ENCODE results near the gene USP30. TPM values are rescaled to one million over a fixed set of nuclear protein-coding genes. Genes with fewer than 3 reads are reported as not detected.

The USP30 gene
- total RNA-seq, 2 experiments from 2014 or later = 21.8 to 23.0 TPM

GRCh38 chr12:109100741-109101140, 48.4 kb downstream of the USP30 start:
- H3K27ac Mint-ChIP-seq = no peak overlapping the region

GRCh38 chr12:109102491-109102890, 50.1 kb downstream of the USP30 start:
- Mint-ChIP-seq H3K27ac (no peak overlapping the region), H3K36me3 (ENCODE audit: low read depth) (peaks cover 66% of the 10 kb centered on the region)

More at GRCh38 chr12:109100741-109101140, 48.4 kb downstream of the USP30 start:
- DNase-seq = no peak
- no peak overlapping the region for H3K27ac ChIP-seq (ENCODE audit: low read depth in 1 of 2, low read length in 2 of 2)
- H3K4me1 ChIP-seq (ENCODE audit: insufficient read depth, low read length) = peaks cover 32% of the 10 kb centered on the region
- peaks cover 33% of the 10 kb centered on the region for H3K4me1 Mint-ChIP-seq (ENCODE audit: low read depth)
- CTCF ChIA-PET = interaction anchor here (5.4 kb wide), 1 partner anchor 11 kb away, joined by 28 read pairs; no protein-coding TSS in a partner anchor
- POLR2A ChIA-PET = interaction anchor here (2.4 kb wide), 1 partner anchor 10 kb away, joined by 10 read pairs; no protein-coding TSS in a partner anchor
- no peak for ATAC-seq (ENCODE audit: poor library complexity)
- no peaks in the 10 kb centered on the region for H3K27me3 ChIP-seq (ENCODE audit: control insufficient read depth in 1 of 2, insufficient read depth in 2 of 2, low read length in 2 of 2)
- H3K36me3 Mint-ChIP-seq (ENCODE audit: low read depth) = peaks cover 53% of the 10 kb centered on the region
- intact Hi-C loops (cut with DNase I, micrococcal nuclease) = loop anchor here in 1 of 2 experiments (5.0 kb wide), 1 partner anchor 368 kb away; the partner anchor contains the start of gene CORO1C
- peak overlapping the region; percentile 38 for H3K4me3 Mint-ChIP-seq
- no peaks in the 10 kb centered on the region for H3K27me3 Mint-ChIP-seq
- no peaks in the 10 kb centered on the region for H3K9me3 ChIP-seq (ENCODE audit: control insufficient read depth in 1 of 2, insufficient read depth in 1 of 2, low read length in 2 of 2)
- H3K36me3 ChIP-seq (ENCODE audit: insufficient read depth, low read length) = peaks cover 38% of the 10 kb centered on the region
- H3K4me3 ChIP-seq (ENCODE audit: low read length) = no peak overlapping the region
- no peaks in the 10 kb centered on the region for H3K9me3 Mint-ChIP-seq
- TF ChIP-seq CTCF (IDR thresholded peaks at IDR 0.05) = no peak

GRCh38 chr12:109105176-109105575, 52.8 kb downstream of the USP30 start:
- Mint-ChIP-seq H3K4me1 (ENCODE audit: low read depth) (peaks cover 7% of the 10 kb centered on the region), H3K4me3 (no peak overlapping the region), H3K27me3 (no peaks in the 10 kb centered on the region), H3K36me3 (ENCODE audit: low read depth) (peaks cover 75% of the 10 kb centered on the region), H3K27ac (no peak overlapping the region), H3K9me3 (no peaks in the 10 kb centered on the region)
- ChIA-PET CTCF (no interaction called here), POLR2A (no interaction called here)
- H3K4me3 ChIP-seq (ENCODE audit: low read length) = no peak overlapping the region
- H3K27me3 ChIP-seq (ENCODE audit: control insufficient read depth in 1 of 2, insufficient read depth in 2 of 2, low read length in 2 of 2) = no peaks in the 10 kb centered on the region
- DNase-seq = no peak
- TF ChIP-seq CTCF (IDR thresholded peaks at IDR 0.05) = no peak
- intact Hi-C loops (cut with DNase I, micrococcal nuclease) = no loop called here
- H3K4me1 ChIP-seq (ENCODE audit: insufficient read depth, low read length) = peaks cover 6% of the 10 kb centered on the region
- H3K9me3 ChIP-seq (ENCODE audit: control insufficient read depth in 1 of 2, insufficient read depth in 1 of 2, low read length in 2 of 2) = no peaks in the 10 kb centered on the region
- no peak overlapping the region for H3K27ac ChIP-seq (ENCODE audit: low read depth in 1 of 2, low read length in 2 of 2)
- no peak for ATAC-seq (ENCODE audit: poor library complexity)
- peaks cover 53% of the 10 kb centered on the region for H3K36me3 ChIP-seq (ENCODE audit: insufficient read depth, low read length)

More at GRCh38 chr12:109102491-109102890, 50.1 kb downstream of the USP30 start:
- H3K9me3 ChIP-seq (ENCODE audit: control insufficient read depth in 1 of 2, insufficient read depth in 1 of 2, low read length in 2 of 2) = no peaks in the 10 kb centered on the region
- H3K4me3 ChIP-seq (ENCODE audit: low read length) = no peak overlapping the region
- no peaks in the 10 kb centered on the region for H3K27me3 ChIP-seq (ENCODE audit: control insufficient read depth in 1 of 2, insufficient read depth in 2 of 2, low read length in 2 of 2)
- Mint-ChIP-seq H3K9me3 (no peaks in the 10 kb centered on the region), H3K4me3 (no peak overlapping the region), H3K27me3 (no peaks in the 10 kb centered on the region), H3K4me1 (ENCODE audit: low read depth) (peaks cover 33% of the 10 kb centered on the region)
- peaks cover 28% of the 10 kb centered on the region for H3K4me1 ChIP-seq (ENCODE audit: insufficient read depth, low read length)
- no peak overlapping the region for H3K27ac ChIP-seq (ENCODE audit: low read depth in 1 of 2, low read length in 2 of 2)
- ChIA-PET CTCF (interaction anchor here (1.1 to 5.4 kb wide), 2 partner anchors 9 to 10 kb away, joined by 3 to 28 read pairs; partner anchors contain the start of gene ALKBH2), POLR2A (interaction anchor here (1.3 kb wide), 1 partner anchor 10 kb away, joined by 3 read pairs; the partner anchor contains the start of gene ALKBH2)
- no peak for TF ChIP-seq CTCF (IDR thresholded peaks at IDR 0.05)
- DNase-seq (no peak), ATAC-seq (ENCODE audit: poor library complexity) (no peak)
- intact Hi-C loops (cut with DNase I, micrococcal nuclease) = loop anchor here in 1 of 2 experiments (5.0 kb wide), 1 partner anchor 370 kb away; the partner anchor contains the start of gene CORO1C
- H3K36me3 ChIP-seq (ENCODE audit: insufficient read depth, low read length) = peaks cover 47% of the 10 kb centered on the region
